Measurements from ENCODE around the gene AUTS2. TPM values are rescaled to one million over a fixed set of nuclear protein-coding genes. Genes with fewer than 3 reads are reported as not detected.

Gene AUTS2
- total RNA-seq, 1 donor from 2014 or later, result 40.0 TPM

DNA sequence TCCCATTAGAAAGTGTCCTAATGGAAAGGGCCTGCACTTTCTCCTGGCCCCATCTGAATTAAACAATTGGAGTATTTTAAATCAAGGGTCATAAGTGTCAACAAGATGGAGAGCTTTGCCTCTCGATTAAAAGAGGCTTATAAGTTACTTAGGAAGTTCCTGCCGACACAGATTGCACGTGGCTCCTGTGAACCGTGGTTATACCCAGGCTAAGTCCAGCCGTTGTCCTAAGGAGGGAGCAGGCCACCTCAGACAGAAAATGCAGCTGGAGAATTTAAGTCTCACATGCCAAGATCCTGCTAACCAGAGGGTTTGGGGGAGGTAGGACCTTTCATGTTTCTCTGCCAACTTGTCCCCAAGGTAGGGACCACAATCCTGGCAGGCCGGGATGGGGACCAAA lies 907.2 kb downstream of the AUTS2 start:
- no peak for DNase-seq

DNA sequence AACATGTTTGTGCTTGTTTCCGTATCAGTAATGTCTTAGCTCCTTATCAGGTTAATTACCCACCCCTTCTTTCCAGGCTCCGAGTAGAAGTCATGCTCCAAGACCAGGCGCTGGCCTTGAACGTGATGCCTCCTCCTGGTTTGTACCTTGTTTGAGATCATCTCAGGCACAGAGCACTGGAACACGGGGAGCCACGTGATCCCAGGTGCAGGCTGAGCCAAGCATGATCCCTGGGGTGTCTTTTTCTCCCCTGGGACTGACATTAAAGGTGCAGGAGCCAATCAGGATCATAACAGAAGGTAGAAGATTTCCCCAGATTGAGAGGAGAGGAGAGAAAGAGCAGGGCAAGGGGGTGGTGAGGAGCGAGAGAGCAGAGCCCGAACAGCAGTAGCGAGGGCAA lies 907.6 kb downstream of the AUTS2 start:
- DNase-seq, result no peak

- peak; percentile 72 for DNase-seq
Observed at GRCh38 chr7:70506434-70506833, 908.2 kb downstream of the AUTS2 start.

- DNase-seq, result peak; percentile 75
Observed at GRCh38 chr7:70512144-70512543, 913.9 kb downstream of the AUTS2 start.

- peak; percentile 74 for DNase-seq
Observed at GRCh38 chr7:70512761-70513160, 914.5 kb downstream of the AUTS2 start.

GRCh38 chr7:70520611-70521010 lies 922.3 kb downstream of the AUTS2 start:
- DNase-seq, result no peak

- DNase-seq, result no peak
Observed at GRCh38 chr7:70523249-70523988, 925.1 kb downstream of the AUTS2 start.

GRCh38 chr7:70523989-70524351 lies 925.7 kb downstream of the AUTS2 start:
- DNase-seq, result no peak

DNA sequence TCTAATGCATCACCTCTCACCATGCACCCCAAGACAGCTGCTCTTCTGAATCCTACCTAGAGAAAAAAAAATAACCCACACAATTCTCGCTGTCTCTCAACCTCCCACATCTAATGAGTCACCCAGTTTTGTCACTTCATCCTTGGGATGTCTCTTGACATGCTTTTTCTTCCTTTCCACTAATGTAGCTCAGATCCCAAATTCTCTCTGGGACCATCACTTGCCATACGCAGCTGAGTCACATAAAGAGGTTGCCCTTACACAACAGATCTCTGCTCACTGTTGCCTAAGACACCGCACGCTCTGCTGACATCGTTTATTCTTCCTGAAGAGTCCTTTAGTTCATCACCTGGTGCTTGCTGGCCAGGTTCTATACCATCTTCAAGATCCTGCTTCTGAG lies 927.7 kb downstream of the AUTS2 start:
- no peak for DNase-seq

GRCh38 chr7:70527520-70528115 lies 929.3 kb downstream of the AUTS2 start:
- no peak for DNase-seq

DNA sequence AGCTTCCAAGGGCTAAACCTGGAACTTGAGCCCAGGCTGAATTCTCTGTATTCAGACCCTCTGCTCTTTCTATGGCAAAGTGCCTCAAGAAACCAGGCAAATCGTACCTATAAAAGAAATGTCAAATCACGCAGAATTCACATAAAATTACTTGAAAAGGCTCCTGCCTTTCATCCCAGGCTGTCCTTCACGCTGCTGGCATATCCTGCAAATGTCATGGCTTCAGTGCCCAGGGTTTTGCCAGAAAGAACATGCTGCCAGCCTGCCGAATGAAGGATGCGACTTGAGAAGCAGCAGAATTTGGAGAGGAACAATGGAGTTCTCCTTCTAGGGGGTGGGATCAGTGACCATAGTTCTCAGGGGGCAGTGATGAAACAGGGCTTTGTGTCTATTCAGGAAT lies 931.2 kb downstream of the AUTS2 start:
- no peak for DNase-seq

GRCh38 chr7:70529914-70530585 lies 931.8 kb downstream of the AUTS2 start:
- peak; percentile 22 for DNase-seq

- DNase-seq, result peak; percentile 32
Observed at GRCh38 chr7:70533614-70534013, 935.3 kb downstream of the AUTS2 start.

- no peak for DNase-seq
Observed at GRCh38 chr7:70539205-70539604, 940.9 kb downstream of the AUTS2 start.

DNA sequence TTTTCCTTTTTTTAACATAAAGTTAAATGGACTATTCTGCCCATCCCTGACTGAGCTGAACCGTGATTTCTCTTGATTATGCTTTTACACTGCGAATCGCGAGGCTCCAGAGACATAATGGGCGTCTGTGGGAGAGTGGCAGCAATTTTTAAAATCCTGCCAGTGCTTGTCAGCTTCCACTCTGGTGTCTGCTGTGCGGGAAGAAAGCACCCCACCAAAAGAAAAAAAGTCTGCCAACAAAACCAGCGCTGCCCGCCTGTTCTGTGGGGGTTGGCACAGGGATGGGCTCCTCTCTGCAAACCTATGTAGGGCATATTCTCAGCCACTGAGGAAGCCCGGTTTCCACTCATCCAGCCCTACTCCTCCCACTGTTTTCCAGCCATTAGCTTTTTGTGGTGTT lies 941.3 kb downstream of the AUTS2 start:
- DNase-seq, result no peak

GRCh38 chr7:70540641-70541040 lies 942.4 kb downstream of the AUTS2 start:
- no peak for DNase-seq

GRCh38 chr7:70542750-70543376 lies 944.6 kb downstream of the AUTS2 start:
- peak; percentile 64 for DNase-seq

DNA sequence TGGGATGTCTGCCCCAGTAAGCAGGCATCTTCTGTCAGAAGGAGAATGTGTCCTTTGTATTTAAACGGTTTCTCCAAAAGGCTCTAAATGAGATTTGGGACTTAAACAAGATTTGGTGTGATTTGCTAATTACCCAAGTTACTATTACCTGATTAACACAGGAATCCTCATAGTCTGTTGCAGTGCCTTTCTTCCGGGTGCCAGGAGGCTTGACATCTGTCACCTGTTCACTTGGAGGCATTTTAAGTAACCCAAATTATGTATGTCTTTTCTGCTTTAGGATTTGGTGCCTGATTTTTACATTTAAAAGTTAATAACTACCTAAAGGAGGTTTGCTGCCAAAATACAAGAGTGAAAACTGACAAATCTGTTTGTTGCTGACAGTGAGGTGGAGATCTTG lies 945.7 kb downstream of the AUTS2 start:
- no peak for DNase-seq

DNA sequence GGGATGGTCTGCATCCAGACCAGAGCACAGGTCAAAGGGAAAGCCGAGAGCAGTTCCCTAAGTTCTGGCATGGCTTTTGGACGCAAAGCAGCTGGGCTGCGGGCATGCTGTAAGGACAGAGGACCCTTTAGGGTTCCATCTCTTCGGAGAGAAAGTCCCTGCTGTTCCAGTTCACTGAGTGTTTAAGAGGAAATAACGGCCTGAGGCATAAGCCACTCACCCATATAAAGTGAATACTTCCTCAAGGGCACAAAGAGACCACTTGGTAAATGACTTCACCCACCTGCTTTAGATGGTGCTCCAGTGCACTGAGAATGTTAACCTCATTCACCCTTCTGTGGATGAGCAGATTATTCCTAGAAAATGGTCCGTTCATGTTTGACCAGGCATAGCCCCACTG lies 946.9 kb downstream of the AUTS2 start:
- no peak for DNase-seq

DNA sequence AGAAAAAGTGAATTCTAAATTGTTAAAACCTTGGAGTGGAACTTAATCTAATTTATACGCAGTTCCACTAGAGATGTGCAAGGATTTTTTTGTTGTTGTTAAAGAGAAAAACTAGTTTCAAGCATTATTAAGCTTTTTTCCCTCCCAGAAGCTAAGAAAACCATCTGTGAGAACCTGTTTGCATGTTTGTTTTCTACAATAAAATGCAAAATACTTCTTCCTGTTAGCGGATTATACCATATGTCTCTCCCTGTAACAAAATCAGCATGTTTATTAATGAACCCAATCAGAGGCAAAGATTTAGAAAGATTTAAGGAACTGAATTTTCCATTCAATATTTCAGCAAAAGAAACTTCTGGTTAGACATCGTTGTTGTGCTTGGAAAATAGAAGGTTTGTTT lies 953.9 kb downstream of the AUTS2 start:
- no peak for DNase-seq

- peak; percentile 40 for DNase-seq
Observed at GRCh38 chr7:70553364-70553763, 955.1 kb downstream of the AUTS2 start.

GRCh38 chr7:70554646-70555045 lies 956.4 kb downstream of the AUTS2 start:
- DNase-seq, result no peak

GRCh38 chr7:70556761-70557160 lies 958.5 kb downstream of the AUTS2 start:
- no peak for DNase-seq

Measured in tongue (tissue), 2 donors.